GM23338 (cell line): ENCODE results near the gene CITED4. TPM values are rescaled to one million over a fixed set of nuclear protein-coding genes. Genes with fewer than 3 reads are reported as not detected.

Experiments used
- ATAC-seq: fragments of 200-7000 bp; cut with Tn5 transposase; 3 replicates; pipeline ENCODE4 v1.9.1; 2020
- DNase-seq: peaks from one replicate; pipeline ENCODE4 v3.0.0-alpha.2; 2015; ENCODE audit warnings: low spot score
- H2AFZ ChIP-seq: fragments of 200-600 bp; sonication (generic); 2 replicates; pipeline ENCODE4 v1.8.0; 2016; ENCODE audit warnings: antibody characterized with exemption, mild to moderate bottlenecking, moderate library complexity
- H3F3A ChIP-seq: fragments of 200-600 bp; sonication (generic); replicated peaks from 2 replicates; pipeline ENCODE4 v1.8.0; 2017; ENCODE audit warnings: antibody characterized with exemption, mixed run types, low read depth
- H3K27ac ChIP-seq: fragments of 200-600 bp; sonication (generic); 2 replicates; pipeline ENCODE4 v1.6.1; 2016; ENCODE audit warnings: low read depth
- H3K27me3 ChIP-seq: fragments of 200-600 bp; sonication (generic); 2 replicates; pipeline ENCODE4 v1.8.0; 2016; ENCODE audit warnings: mild to moderate bottlenecking, mixed run types, moderate library complexity; ENCODE audit not compliant: insufficient read depth
- H3K36me3 ChIP-seq: fragments of 200-600 bp; sonication (generic); 2 replicates; pipeline ENCODE4 v1.8.0; 2016; ENCODE audit warnings: mild to moderate bottlenecking; ENCODE audit not compliant: insufficient read depth
- H3K4me1 ChIP-seq: fragments of 200-600 bp; sonication (generic); 2 replicates; pipeline ENCODE4 v1.8.0; 2016; ENCODE audit warnings: mild to moderate bottlenecking, moderate library complexity; ENCODE audit not compliant: insufficient read depth
- H3K4me2 ChIP-seq: fragments of 200-600 bp; sonication (generic); 2 replicates; pipeline ENCODE4 v1.7.1; 2017; ENCODE audit warnings: mixed run types
- H3K4me3 ChIP-seq: fragments of 200-600 bp; sonication (generic); 2 replicates; pipeline ENCODE4 v1.6.1; 2016; ENCODE audit warnings: mixed run types
- H3K79me2 ChIP-seq: fragments of 200-600 bp; sonication (generic); replicated peaks from 2 replicates; pipeline ENCODE4 v1.8.0; 2017; ENCODE audit warnings: mild to moderate bottlenecking; ENCODE audit not compliant: insufficient read depth
- H3K9me2 ChIP-seq: fragments of 200-600 bp; sonication (generic); 2 replicates; pipeline ENCODE4 v1.8.0; 2017; ENCODE audit not compliant: insufficient read depth
- H4K20me1 ChIP-seq: fragments of 200-600 bp; sonication (generic); replicated peaks from 2 replicates; pipeline ENCODE4 v1.8.0; 2017; ENCODE audit warnings: mild to moderate bottlenecking; ENCODE audit not compliant: insufficient read depth
- H3K27ac Mint-ChIP-seq: 2 replicates; pipeline ENCODE4 v1.8.0; 2020; ENCODE audit warnings: inconsistent platforms, mild to moderate bottlenecking, moderate library complexity, mixed read lengths
- H3K27me3 Mint-ChIP-seq: 3 replicates; pipeline ENCODE4 v1.8.0; 2022; ENCODE audit warnings: low read depth, mild to moderate bottlenecking, moderate library complexity, mixed read lengths, inconsistent platforms; ENCODE audit not compliant: insufficient read depth, poor library complexity
- H3K36me3 Mint-ChIP-seq: 3 replicates; pipeline ENCODE4 v1.8.0; 2021; ENCODE audit warnings: low read depth, mild to moderate bottlenecking, inconsistent platforms, moderate library complexity, mixed read lengths
- H3K4me1 Mint-ChIP-seq: 3 replicates; pipeline ENCODE4 v1.8.0; 2020; ENCODE audit warnings: mild to moderate bottlenecking, inconsistent platforms, mixed read lengths
- H3K4me3 Mint-ChIP-seq: 3 replicates; pipeline ENCODE4 v1.8.0; 2021; ENCODE audit warnings: moderate library complexity, mild to moderate bottlenecking, inconsistent platforms, mixed read lengths
- H3K9me3 Mint-ChIP-seq: 3 replicates; pipeline ENCODE4 v1.8.0; 2020; ENCODE audit warnings: moderate library complexity, mild to moderate bottlenecking, inconsistent platforms, mixed read lengths
- CREB1 ChIP-seq: fragments of 250-450 bp; sonication (Bioruptor Pico); IDR thresholded peaks from 2 replicates; pipeline ENCODE4 v1.5.0; 2020; ENCODE audit warnings: low read depth, mild to moderate bottlenecking, moderate library complexity
- EZH2 ChIP-seq: fragments of 200-600 bp; sonication (generic); IDR thresholded peaks from one replicate; pipeline ENCODE4 v1.8.0; 2017; ENCODE audit warnings: antibody characterized with exemption, mild to moderate bottlenecking, low read depth; ENCODE audit not compliant: unreplicated experiment
- EZH2phosphoT487 ChIP-seq: fragments of 200-600 bp; sonication (generic); IDR thresholded peaks from one replicate; pipeline ENCODE4 v1.8.1; 2018; ENCODE audit warnings: antibody characterized with exemption; ENCODE audit not compliant: unreplicated experiment
- JUNB ChIP-seq: IDR thresholded peaks from one replicate; pipeline ENCODE4 v1.6.1; 2016; ENCODE audit warnings: antibody characterized with exemption; ENCODE audit not compliant: unreplicated experiment
- NANOG ChIP-seq: IDR thresholded peaks from 2 replicates; pipeline ENCODE4 v1.6.1; 2016; ENCODE audit warnings: antibody characterized with exemption, borderline replicate concordance
- POLR2AphosphoS5 ChIP-seq: IDR thresholded peaks from 2 replicates; pipeline ENCODE4 v1.6.1; 2016; ENCODE audit warnings: antibody characterized with exemption, low read depth
- STAT1 ChIP-seq: IDR thresholded peaks from one replicate; pipeline ENCODE4 v1.6.1; 2016; ENCODE audit warnings: antibody characterized with exemption; ENCODE audit not compliant: unreplicated experiment
- ZNF331 ChIP-seq: fragments of 250-450 bp; sonication (Bioruptor Pico); IDR thresholded peaks from 2 replicates; pipeline ENCODE4 v1.5.0; 2020; ENCODE audit warnings: low read depth, mild to moderate bottlenecking, moderate library complexity
- polyA plus RNA-seq: library from polyadenylated mRNA; unstranded; fragments of >200 nt; fragmentation: Nextera tagmentation; extraction: Ambion mirVana; gene quantifications from 2 replicates; pipeline ENCODE4 v1.2.1, GENCODE V29; 2016
- total RNA-seq: library from RNA; depleted of rRNA; stranded (reverse); fragments of >200 nt; shearing (Covaris generic); gene quantifications from 2 replicates; pipeline ENCODE4 v1.2.3, GENCODE V29; 2014
- TF ChIP-seq, protein P1 (sequence below): fragments of 250-450 bp; sonication (Bioruptor Pico); IDR thresholded peaks from 2 replicates; pipeline ENCODE4 v1.5.0; 2020; ENCODE audit warnings: mild to moderate bottlenecking, moderate library complexity
- TF ChIP-seq, protein P2 (sequence below): IDR thresholded peaks from one replicate; pipeline ENCODE4 v1.6.1; 2018; ENCODE audit warnings: antibody characterized with exemption; ENCODE audit not compliant: unreplicated experiment
- TF ChIP-seq, protein P3 (sequence below), 2 experiments: fragments of 200-600 bp in 1 of 2; sonication (generic) in 1 of 2; conservative IDR thresholded peaks; 2 replicates each; pipeline versions ENCODE4 v1.5.1 to v1.6.1; 2016 to 2017; ENCODE audit warnings: antibody characterized with exemption in 2 of 2, low read depth in 2 of 2, mild to moderate bottlenecking in 2 of 2, moderate library complexity in 1 of 2

Gene CITED4
- total and polyA plus RNA-seq, 2 experiments from 2014 or later = 2.9 to 18.7 TPM

DNA sequence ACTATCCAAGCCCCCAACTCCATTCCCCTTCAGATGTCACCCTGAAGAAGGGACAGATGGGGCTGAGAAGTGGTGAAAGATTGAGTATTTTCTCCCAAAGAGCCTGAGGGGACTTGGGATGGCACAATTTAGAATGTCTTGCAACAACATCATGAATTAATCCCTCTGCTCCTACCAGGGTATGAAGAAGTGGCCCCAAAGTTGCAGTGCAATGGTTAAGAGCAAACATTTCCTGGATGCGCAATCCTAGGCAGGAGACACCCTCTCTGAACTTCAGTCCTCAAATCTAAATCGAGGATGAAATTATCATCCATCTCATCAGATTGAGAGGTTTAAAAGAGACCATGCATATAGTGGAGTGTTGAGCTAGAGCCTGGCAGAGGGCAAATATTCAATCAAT, 28.6 kb upstream of the CITED4 start:
- no peaks in the 10 kb centered on the region for H3K4me1 ChIP-seq
- no peaks in the 10 kb centered on the region for H3K9me2 ChIP-seq
- H3F3A ChIP-seq = no peaks in the 10 kb centered on the region
- no peak overlapping the region for H3K4me3 ChIP-seq
- H3K79me2 ChIP-seq = no peaks in the 10 kb centered on the region
- no peak overlapping the region for H3K4me3 Mint-ChIP-seq
- H3K9me3 Mint-ChIP-seq = peaks cover 32% of the 10 kb centered on the region
- H3K27me3 ChIP-seq = 0 out of 2 replicates have a peak, but pooled peaks cover under 1% of the 10 kb centered on the region
- H3K27me3 Mint-ChIP-seq = peaks cover 2% of the 10 kb centered on the region
- DNase-seq = no peak
- no peak for TF ChIP-seq POLR2AphosphoS5
- TF ChIP-seq ZNF331 = no peak
- TF ChIP-seq, protein P1, sequence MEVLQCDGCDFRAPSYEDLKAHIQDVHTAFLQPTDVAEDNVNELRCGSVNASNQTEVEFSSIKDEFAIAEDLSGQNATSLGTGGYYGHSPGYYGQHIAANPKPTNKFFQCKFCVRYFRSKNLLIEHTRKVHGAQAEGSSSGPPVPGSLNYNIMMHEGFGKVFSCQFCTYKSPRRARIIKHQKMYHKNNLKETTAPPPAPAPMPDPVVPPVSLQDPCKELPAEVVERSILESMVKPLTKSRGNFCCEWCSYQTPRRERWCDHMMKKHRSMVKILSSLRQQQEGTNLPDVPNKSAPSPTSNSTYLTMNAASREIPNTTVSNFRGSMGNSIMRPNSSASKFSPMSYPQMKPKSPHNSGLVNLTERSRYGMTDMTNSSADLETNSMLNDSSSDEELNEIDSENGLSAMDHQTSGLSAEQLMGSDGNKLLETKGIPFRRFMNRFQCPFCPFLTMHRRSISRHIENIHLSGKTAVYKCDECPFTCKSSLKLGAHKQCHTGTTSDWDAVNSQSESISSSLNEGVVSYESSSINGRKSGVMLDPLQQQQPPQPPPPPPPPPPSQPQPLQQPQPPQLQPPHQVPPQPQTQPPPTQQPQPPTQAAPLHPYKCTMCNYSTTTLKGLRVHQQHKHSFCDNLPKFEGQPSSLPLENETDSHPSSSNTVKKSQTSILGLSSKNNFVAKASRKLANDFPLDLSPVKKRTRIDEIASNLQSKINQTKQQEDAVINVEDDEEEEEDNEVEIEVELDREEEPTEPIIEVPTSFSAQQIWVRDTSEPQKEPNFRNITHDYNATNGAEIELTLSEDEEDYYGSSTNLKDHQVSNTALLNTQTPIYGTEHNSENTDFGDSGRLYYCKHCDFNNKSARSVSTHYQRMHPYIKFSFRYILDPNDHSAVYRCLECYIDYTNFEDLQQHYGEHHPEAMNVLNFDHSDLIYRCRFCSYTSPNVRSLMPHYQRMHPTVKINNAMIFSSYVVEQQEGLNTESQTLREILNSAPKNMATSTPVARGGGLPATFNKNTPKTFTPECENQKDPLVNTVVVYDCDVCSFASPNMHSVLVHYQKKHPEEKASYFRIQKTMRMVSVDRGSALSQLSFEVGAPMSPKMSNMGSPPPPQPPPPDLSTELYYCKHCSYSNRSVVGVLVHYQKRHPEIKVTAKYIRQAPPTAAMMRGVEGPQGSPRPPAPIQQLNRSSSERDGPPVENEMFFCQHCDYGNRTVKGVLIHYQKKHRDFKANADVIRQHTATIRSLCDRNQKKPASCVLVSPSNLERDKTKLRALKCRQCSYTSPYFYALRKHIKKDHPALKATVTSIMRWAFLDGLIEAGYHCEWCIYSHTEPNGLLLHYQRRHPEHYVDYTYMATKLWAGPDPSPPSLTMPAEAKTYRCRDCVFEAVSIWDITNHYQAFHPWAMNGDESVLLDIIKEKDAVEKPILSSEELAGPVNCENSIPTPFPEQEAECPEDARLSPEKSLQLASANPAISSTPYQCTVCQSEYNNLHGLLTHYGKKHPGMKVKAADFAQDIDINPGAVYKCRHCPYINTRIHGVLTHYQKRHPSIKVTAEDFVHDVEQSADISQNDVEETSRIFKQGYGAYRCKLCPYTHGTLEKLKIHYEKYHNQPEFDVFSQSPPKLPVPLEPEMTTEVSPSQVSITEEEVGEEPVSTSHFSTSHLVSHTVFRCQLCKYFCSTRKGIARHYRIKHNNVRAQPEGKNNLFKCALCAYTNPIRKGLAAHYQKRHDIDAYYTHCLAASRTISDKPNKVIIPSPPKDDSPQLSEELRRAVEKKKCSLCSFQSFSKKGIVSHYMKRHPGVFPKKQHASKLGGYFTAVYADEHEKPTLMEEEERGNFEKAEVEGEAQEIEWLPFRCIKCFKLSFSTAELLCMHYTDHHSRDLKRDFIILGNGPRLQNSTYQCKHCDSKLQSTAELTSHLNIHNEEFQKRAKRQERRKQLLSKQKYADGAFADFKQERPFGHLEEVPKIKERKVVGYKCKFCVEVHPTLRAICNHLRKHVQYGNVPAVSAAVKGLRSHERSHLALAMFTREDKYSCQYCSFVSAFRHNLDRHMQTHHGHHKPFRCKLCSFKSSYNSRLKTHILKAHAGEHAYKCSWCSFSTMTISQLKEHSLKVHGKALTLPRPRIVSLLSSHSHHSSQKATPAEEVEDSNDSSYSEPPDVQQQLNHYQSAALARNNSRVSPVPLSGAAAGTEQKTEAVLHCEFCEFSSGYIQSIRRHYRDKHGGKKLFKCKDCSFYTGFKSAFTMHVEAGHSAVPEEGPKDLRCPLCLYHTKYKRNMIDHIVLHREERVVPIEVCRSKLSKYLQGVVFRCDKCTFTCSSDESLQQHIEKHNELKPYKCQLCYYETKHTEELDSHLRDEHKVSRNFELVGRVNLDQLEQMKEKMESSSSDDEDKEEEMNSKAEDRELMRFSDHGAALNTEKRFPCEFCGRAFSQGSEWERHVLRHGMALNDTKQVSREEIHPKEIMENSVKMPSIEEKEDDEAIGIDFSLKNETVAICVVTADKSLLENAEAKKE = no peak
- no peak for TF ChIP-seq STAT1
- TF ChIP-seq, protein P2, sequence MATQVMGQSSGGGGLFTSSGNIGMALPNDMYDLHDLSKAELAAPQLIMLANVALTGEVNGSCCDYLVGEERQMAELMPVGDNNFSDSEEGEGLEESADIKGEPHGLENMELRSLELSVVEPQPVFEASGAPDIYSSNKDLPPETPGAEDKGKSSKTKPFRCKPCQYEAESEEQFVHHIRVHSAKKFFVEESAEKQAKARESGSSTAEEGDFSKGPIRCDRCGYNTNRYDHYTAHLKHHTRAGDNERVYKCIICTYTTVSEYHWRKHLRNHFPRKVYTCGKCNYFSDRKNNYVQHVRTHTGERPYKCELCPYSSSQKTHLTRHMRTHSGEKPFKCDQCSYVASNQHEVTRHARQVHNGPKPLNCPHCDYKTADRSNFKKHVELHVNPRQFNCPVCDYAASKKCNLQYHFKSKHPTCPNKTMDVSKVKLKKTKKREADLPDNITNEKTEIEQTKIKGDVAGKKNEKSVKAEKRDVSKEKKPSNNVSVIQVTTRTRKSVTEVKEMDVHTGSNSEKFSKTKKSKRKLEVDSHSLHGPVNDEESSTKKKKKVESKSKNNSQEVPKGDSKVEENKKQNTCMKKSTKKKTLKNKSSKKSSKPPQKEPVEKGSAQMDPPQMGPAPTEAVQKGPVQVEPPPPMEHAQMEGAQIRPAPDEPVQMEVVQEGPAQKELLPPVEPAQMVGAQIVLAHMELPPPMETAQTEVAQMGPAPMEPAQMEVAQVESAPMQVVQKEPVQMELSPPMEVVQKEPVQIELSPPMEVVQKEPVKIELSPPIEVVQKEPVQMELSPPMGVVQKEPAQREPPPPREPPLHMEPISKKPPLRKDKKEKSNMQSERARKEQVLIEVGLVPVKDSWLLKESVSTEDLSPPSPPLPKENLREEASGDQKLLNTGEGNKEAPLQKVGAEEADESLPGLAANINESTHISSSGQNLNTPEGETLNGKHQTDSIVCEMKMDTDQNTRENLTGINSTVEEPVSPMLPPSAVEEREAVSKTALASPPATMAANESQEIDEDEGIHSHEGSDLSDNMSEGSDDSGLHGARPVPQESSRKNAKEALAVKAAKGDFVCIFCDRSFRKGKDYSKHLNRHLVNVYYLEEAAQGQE = no peak
- TF ChIP-seq EZH2phosphoT487 = no peak
- no peak for TF ChIP-seq EZH2
- TF ChIP-seq, protein P3, sequence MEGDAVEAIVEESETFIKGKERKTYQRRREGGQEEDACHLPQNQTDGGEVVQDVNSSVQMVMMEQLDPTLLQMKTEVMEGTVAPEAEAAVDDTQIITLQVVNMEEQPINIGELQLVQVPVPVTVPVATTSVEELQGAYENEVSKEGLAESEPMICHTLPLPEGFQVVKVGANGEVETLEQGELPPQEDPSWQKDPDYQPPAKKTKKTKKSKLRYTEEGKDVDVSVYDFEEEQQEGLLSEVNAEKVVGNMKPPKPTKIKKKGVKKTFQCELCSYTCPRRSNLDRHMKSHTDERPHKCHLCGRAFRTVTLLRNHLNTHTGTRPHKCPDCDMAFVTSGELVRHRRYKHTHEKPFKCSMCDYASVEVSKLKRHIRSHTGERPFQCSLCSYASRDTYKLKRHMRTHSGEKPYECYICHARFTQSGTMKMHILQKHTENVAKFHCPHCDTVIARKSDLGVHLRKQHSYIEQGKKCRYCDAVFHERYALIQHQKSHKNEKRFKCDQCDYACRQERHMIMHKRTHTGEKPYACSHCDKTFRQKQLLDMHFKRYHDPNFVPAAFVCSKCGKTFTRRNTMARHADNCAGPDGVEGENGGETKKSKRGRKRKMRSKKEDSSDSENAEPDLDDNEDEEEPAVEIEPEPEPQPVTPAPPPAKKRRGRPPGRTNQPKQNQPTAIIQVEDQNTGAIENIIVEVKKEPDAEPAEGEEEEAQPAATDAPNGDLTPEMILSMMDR (conservative IDR thresholded peaks at IDR 0.05; ENCODE audit: low read depth in 2 of 2) = no peak
- no peak for TF ChIP-seq NANOG
- no peak for TF ChIP-seq JUNB
- TF ChIP-seq CREB1 = no peak
- no peaks in the 10 kb centered on the region for H3K36me3 ChIP-seq
- ATAC-seq = no peak
- no peak overlapping the region for H3K4me2 ChIP-seq
- H3K27ac Mint-ChIP-seq = no peak overlapping the region
- H3K27ac ChIP-seq = no peak overlapping the region
- peaks cover 21% of the 10 kb centered on the region for H3K36me3 Mint-ChIP-seq
- no peak overlapping the region for H2AFZ ChIP-seq
- peaks cover 2% of the 10 kb centered on the region; the same call in 1 of the 3 replicates for H3K4me1 Mint-ChIP-seq
- no peaks in the 10 kb centered on the region for H4K20me1 ChIP-seq
